ENCODE measurements around the gene MSGN1. TPM values are rescaled to one million over a fixed set of nuclear protein-coding genes. Genes with fewer than 3 reads are reported as not detected.
"Not testable (repeated sequence)": the region's sequence is repeated elsewhere in the genome, so short reads cannot be mapped to it uniquely, and the experiment has no call there.

The MSGN1 gene
- total RNA-seq, 3 donors from 2014 or later = not detected

- no peak overlapping the region for H3K4me3 Mint-ChIP-seq
- H3K4me1 Mint-ChIP-seq (ENCODE audit: low read depth) = peaks cover 3% of the 10 kb centered on the region
- H3K36me3 Mint-ChIP-seq (ENCODE audit: insufficient read depth) = no peaks in the 10 kb centered on the region
- H3K9me3 Mint-ChIP-seq = no peaks in the 10 kb centered on the region
- peaks cover 9% of the 10 kb centered on the region for H3K27me3 Mint-ChIP-seq (ENCODE audit: low read depth)
- DNase-seq (no peak), ATAC-seq (no peak)
Observed at GRCh38 chr2:17821080-17821479, 4.8 kb downstream of the MSGN1 start.

DNA sequence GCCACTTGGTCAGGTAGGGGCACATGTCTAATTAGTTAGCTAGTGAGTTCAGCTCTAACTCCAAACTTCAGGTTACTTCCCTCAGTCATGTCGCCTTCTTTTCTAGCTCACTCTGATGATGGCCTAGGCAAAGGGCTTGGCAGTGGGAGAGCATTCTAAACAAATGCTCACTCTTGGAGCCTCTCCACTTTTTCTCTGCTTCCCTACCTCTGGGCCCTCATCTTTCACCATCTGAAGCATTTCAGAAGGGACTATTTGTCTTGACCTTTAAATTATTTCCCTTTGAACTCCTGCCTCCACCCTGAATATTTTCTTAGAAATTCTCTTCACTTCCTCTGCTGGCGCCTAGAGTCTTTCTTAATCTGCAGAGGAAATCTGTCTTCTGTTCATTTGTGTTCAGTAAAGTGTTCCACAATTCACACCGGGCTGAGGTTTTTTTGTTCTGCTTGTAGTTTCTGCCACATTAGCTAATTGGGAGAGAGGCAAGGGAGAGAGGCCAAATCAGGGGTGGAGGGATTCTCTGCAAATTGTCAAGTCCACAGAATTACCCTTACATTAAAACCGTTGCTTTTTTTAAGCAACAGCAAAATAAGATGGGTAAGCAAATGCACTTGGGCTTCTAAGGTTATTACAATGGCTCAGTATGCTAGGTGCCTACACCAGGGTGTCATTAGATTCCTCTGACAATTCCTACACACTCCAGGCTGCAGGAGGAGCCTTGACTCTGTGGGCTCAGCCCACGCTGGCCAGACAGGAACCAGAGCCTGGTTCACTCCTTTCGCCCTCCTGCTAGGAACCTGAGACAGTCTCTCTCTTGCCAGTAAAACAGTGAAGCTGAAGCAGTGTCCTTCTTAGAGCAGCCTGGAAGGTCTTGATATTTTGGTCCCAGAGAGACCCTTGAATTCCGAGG lies 5.5 kb downstream of the MSGN1 start:
- Mint-ChIP-seq H3K4me1 (ENCODE audit: low read depth) (peaks cover 3% of the 10 kb centered on the region), H3K36me3 (ENCODE audit: insufficient read depth) (no peaks in the 10 kb centered on the region), H3K4me3 (no peak overlapping the region), H3K27me3 (ENCODE audit: low read depth) (peaks cover 8% of the 10 kb centered on the region), H3K9me3 (no peaks in the 10 kb centered on the region)
- DNase-seq = no peak
- ATAC-seq = no peak

- H3K4me1 Mint-ChIP-seq (ENCODE audit: low read depth) = peaks cover 3% of the 10 kb centered on the region
- no peaks in the 10 kb centered on the region for H3K9me3 Mint-ChIP-seq
- H3K4me3 Mint-ChIP-seq = no peak overlapping the region
- ATAC-seq (no peak), DNase-seq (no peak)
- no peaks in the 10 kb centered on the region for H3K36me3 Mint-ChIP-seq (ENCODE audit: insufficient read depth)
- peaks cover 8% of the 10 kb centered on the region for H3K27me3 Mint-ChIP-seq (ENCODE audit: low read depth)
Observed at GRCh38 chr2:17822445-17823117, 6.3 kb downstream of the MSGN1 start.

DNA sequence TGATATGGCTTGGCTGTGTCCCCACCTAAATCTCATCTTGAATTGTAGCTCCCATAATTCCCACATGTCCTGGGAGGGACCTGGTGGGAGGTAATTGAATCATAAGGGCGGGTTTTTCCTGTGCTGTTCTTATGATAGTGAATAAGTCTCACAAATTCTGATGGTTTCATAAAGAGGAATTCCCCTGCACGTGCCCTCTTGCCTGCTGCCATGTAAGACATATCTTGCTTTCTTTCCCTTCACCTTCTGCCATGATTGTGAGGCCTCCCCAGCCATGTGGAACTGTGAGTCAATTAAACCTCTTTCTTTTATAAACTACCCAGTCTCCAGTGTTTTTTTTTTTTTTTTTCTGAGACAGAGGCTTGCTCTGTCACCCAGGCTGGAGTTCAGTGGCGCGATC lies 7.4 kb downstream of the MSGN1 start:
- H3K4me1 Mint-ChIP-seq (ENCODE audit: low read depth); H3K27me3 Mint-ChIP-seq (ENCODE audit: low read depth); H3K9me3 Mint-ChIP-seq; H3K4me3 Mint-ChIP-seq; H3K36me3 Mint-ChIP-seq (ENCODE audit: insufficient read depth); ATAC-seq; DNase-seq: not testable (repeated sequence)

- no peak for DNase-seq
- Mint-ChIP-seq H3K4me1 (ENCODE audit: low read depth) (no peaks in the 10 kb centered on the region), H3K36me3 (ENCODE audit: insufficient read depth) (no peaks in the 10 kb centered on the region), H3K9me3 (no peaks in the 10 kb centered on the region), H3K4me3 (no peak overlapping the region), H3K27me3 (ENCODE audit: low read depth) (peaks cover 38% of the 10 kb centered on the region)
- no peak for ATAC-seq
Observed at GRCh38 chr2:17827316-17827715, 11.1 kb downstream of the MSGN1 start.

GRCh38 chr2:17827785-17828184 lies 11.5 kb downstream of the MSGN1 start:
- Mint-ChIP-seq H3K36me3 (ENCODE audit: insufficient read depth) (no peaks in the 10 kb centered on the region), H3K9me3 (no peaks in the 10 kb centered on the region), H3K27me3 (ENCODE audit: low read depth) (peaks cover 40% of the 10 kb centered on the region), H3K4me3 (no peak overlapping the region), H3K4me1 (ENCODE audit: low read depth) (no peaks in the 10 kb centered on the region)
- no peak for ATAC-seq
- DNase-seq = no peak

DNA sequence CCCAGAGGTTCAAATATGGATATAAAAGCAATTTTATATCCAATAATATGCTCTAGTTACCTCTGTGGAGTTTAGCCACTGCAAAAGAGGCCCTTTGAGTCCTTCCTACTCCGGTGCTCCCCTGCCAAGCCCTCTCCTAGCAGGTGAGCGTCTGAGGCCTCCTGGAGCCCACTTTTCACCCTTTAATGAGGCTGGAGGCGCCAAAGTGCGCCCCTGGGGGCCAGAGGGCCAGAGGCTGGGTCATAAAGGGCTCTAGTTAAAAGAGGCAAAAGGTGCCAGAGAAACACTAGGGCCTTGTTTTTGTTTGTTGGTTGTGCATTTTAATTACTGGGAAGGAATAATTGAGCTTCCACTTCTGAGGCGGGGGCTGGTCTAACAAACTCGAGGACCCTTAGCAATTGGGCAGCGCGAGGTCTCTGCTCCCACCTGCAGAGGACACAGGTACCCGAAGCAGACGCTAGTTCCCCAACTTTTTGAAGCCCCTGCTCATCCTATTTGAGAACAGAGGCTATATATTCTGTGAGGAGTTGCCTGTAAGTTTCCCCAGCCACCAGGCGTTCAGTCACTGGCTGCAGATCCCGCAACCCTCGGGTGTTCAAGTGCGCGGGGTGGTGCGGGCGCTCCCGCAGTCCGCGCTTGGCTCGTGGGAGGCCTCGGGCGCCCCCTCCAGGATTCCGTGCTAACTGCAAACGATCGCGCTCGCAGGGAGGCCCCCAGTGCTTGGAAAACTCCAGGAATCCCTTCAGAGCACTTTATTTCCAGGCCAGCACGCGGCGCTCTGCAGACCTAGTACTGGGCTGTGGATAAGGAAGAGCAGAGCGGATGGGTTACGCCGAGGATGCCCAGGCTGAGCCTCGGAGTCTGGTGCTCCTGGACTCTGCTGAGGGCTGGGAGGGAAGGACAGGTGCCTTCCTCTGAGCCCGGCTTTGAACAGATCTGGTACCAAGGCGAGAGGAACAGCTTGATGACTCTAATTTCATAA lies 14.1 kb downstream of the MSGN1 start:
- Mint-ChIP-seq H3K9me3 (no peaks in the 10 kb centered on the region), H3K27me3 (ENCODE audit: low read depth) (peaks cover 40% of the 10 kb centered on the region), H3K36me3 (ENCODE audit: insufficient read depth) (no peaks in the 10 kb centered on the region), H3K4me1 (ENCODE audit: low read depth) (no peaks in the 10 kb centered on the region), H3K4me3 (no peak overlapping the region)
- ATAC-seq (peak; percentile 55 to 58), DNase-seq (peak; percentile 8)

DNA sequence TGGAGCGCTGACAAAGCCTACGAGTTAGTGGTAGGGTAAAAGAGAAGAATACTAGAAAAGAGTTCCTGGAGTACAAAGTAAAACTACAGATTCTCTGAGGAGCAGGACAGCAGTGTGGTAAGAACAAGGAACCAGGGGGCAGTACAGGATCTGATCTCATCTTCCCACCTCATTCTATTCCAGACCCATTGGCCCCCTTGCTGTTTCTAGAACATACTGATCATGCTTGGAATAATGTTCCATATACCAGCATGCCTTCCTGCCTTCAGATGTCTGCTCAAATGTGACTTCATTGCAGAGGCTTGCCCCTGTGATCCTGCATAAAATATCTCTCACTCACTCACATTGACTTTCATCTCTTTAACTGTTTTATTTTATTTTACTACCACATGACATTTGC lies 19.3 kb downstream of the MSGN1 start:
- H3K4me3 Mint-ChIP-seq = no peak overlapping the region
- DNase-seq (no peak), ATAC-seq (no peak)
- H3K36me3 Mint-ChIP-seq (ENCODE audit: insufficient read depth) = no peaks in the 10 kb centered on the region
- H3K9me3 Mint-ChIP-seq = no peaks in the 10 kb centered on the region
- H3K27me3 Mint-ChIP-seq (ENCODE audit: low read depth) = peaks cover 22% of the 10 kb centered on the region
- no peaks in the 10 kb centered on the region for H3K4me1 Mint-ChIP-seq (ENCODE audit: low read depth)

GRCh38 chr2:17839959-17840358 lies 23.7 kb downstream of the MSGN1 start:
- Mint-ChIP-seq H3K36me3 (ENCODE audit: insufficient read depth) (no peaks in the 10 kb centered on the region), H3K4me3 (no peak overlapping the region), H3K27me3 (ENCODE audit: low read depth) (peaks cover 2% of the 10 kb centered on the region), H3K9me3 (no peaks in the 10 kb centered on the region), H3K4me1 (ENCODE audit: low read depth) (no peaks in the 10 kb centered on the region)
- DNase-seq = no peak
- ATAC-seq = no peak

DNA sequence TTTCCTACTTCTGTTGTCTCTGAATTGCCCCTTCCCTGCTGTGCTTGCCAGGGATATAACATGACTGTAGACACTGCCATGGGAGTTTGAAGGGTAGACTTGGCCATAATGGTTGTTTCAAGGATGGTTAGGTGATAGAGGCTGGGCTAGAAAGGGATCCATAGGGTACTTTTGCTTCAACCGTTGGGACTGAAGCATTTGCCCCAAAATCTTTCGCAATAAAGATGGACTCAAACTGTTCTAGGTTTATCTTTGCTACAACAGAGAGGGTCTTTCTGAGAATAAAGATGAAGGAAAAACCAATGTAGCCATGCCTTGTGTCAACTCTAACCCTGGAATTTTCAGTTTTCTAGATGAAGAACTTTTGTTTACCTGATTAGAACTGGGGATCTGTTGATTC lies 27.2 kb downstream of the MSGN1 start:
- no peaks in the 10 kb centered on the region for H3K27me3 Mint-ChIP-seq (ENCODE audit: low read depth)
- H3K4me3 Mint-ChIP-seq = no peak overlapping the region
- no peaks in the 10 kb centered on the region for H3K9me3 Mint-ChIP-seq
- DNase-seq = no peak
- ATAC-seq = no peak
- H3K36me3 Mint-ChIP-seq (ENCODE audit: insufficient read depth) = no peaks in the 10 kb centered on the region
- no peaks in the 10 kb centered on the region for H3K4me1 Mint-ChIP-seq (ENCODE audit: low read depth)

GRCh38 chr2:17845806-17846205 lies 29.5 kb downstream of the MSGN1 start:
- no peak overlapping the region for H3K4me3 Mint-ChIP-seq
- no peaks in the 10 kb centered on the region for H3K4me1 Mint-ChIP-seq (ENCODE audit: low read depth)
- no peaks in the 10 kb centered on the region for H3K27me3 Mint-ChIP-seq (ENCODE audit: low read depth)
- no peak for DNase-seq
- no peaks in the 10 kb centered on the region for H3K9me3 Mint-ChIP-seq
- no peak for ATAC-seq
- no peaks in the 10 kb centered on the region for H3K36me3 Mint-ChIP-seq (ENCODE audit: insufficient read depth)

- no peaks in the 10 kb centered on the region for H3K4me1 Mint-ChIP-seq (ENCODE audit: low read depth)
- H3K27me3 Mint-ChIP-seq (ENCODE audit: low read depth) = peaks cover 2% of the 10 kb centered on the region
- ATAC-seq (no peak), DNase-seq (no peak)
- no peaks in the 10 kb centered on the region for H3K9me3 Mint-ChIP-seq
- no peak overlapping the region for H3K4me3 Mint-ChIP-seq
- H3K36me3 Mint-ChIP-seq (ENCODE audit: insufficient read depth) = no peaks in the 10 kb centered on the region
Observed at GRCh38 chr2:17846676-17847075, 30.4 kb downstream of the MSGN1 start.

DNA sequence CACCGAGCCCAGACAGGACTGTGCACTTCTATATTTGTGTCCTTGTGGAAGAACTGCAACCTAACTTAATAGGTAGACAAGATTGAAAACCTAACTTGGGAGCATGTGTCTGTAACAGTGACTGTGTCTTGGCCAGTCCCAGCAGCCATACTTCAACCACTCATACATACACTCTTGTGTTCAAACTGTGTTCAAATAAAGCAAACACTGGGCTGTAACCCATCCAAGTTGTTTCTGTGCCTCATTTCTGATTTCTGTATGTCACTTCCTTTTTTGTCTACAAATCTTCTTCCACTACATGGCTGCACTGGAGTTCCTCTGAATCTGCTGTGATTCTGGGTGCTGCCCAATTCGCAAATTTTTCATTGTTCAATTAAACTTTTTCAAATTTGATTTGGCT lies 31.0 kb downstream of the MSGN1 start:
- DNase-seq = no peak
- Mint-ChIP-seq H3K36me3 (ENCODE audit: insufficient read depth) (no peaks in the 10 kb centered on the region), H3K9me3 (no peaks in the 10 kb centered on the region), H3K4me3 (no peak overlapping the region), H3K27me3 (ENCODE audit: low read depth) (peaks cover 2% of the 10 kb centered on the region), H3K4me1 (ENCODE audit: low read depth) (no peaks in the 10 kb centered on the region)
- ATAC-seq = no peak

GRCh38 chr2:17849275-17849674 lies 33.0 kb downstream of the MSGN1 start:
- H3K4me1 Mint-ChIP-seq (ENCODE audit: low read depth) = no peaks in the 10 kb centered on the region
- no peaks in the 10 kb centered on the region for H3K36me3 Mint-ChIP-seq (ENCODE audit: insufficient read depth)
- DNase-seq (no peak), ATAC-seq (no peak)
- H3K9me3 Mint-ChIP-seq = no peaks in the 10 kb centered on the region
- H3K27me3 Mint-ChIP-seq (ENCODE audit: low read depth) = peaks cover 2% of the 10 kb centered on the region
- no peak overlapping the region for H3K4me3 Mint-ChIP-seq

Data from activated T-cell treated with anti-CD3 and anti-CD28 coated beads, Interleukin-2, amount 50 U/mL, for 4 hours (primary cell).